ENCODE results near the gene MVD.

DNA sequence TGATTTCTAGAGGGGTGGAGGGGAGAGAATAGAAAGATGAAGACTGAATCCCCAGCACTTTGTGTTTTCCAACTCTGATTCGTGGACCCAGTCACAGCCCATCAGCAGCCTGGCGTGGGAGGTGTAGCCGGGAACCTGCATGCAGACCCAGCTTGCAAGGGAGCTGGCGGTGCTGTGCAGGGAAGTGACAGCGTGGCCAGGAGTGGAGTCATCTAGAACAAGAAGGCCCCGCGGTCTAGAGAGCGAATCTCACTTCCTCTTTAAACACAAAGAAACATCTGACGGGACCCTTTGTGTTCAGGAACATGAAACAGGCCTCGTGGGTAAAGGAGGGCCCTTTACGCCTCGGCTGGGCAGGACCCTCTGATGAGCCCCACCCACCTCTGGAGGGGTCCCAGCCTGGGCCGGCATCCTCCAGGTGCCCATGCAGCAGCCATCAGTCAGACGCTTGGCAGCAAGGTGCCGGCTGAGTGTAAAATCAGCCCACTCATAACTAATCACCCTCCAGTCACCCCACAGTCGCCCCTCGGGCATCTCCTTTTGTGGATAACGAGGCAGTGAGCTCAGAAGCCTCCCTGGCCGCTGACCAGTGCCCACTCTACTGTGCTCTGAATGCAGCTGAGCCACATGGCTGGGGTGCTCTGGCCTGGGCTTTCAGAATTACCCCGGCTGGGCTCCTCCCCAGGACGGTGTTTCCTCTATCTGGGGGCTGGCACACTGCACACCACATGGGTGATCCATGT, 19.0 kb upstream of the MVD start:
- TF ChIP-seq, protein P1, sequence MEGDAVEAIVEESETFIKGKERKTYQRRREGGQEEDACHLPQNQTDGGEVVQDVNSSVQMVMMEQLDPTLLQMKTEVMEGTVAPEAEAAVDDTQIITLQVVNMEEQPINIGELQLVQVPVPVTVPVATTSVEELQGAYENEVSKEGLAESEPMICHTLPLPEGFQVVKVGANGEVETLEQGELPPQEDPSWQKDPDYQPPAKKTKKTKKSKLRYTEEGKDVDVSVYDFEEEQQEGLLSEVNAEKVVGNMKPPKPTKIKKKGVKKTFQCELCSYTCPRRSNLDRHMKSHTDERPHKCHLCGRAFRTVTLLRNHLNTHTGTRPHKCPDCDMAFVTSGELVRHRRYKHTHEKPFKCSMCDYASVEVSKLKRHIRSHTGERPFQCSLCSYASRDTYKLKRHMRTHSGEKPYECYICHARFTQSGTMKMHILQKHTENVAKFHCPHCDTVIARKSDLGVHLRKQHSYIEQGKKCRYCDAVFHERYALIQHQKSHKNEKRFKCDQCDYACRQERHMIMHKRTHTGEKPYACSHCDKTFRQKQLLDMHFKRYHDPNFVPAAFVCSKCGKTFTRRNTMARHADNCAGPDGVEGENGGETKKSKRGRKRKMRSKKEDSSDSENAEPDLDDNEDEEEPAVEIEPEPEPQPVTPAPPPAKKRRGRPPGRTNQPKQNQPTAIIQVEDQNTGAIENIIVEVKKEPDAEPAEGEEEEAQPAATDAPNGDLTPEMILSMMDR (IDR thresholded peaks at IDR 0.05), result no peak
- peak in 1 of 2 donors; percentile 22 for TF ChIP-seq EP300 (IDR thresholded peaks at IDR 0.05)
- TF ChIP-seq POLR2A (IDR thresholded peaks at IDR 0.05), result no peak

All from tibial nerve (tissue), 4 donors.